ENCODE results near the gene MT2A. TPM values are rescaled to one million over a fixed set of nuclear protein-coding genes. Genes with fewer than 3 reads are reported as not detected.

Gene MT2A
- total RNA-seq (1,000 to 10,000 TPM in 3 of 9 donors, 100 to 1,000 TPM in 5, 10 to 100 TPM in 1; 43.8 to 6,828 (median 396) TPM), polyA plus RNA-seq (1,000 to 10,000 TPM in 1 of 3 donors, 100 to 1,000 TPM in 2; 442 to 2,904 (median 888) TPM)
- long read RNA-seq, donor 1, transcript MT2A-201 (3 exons, 786 nt): major isoform, 1,123 of 1,373 reads
- long read RNA-seq, donor 1, transcript MT2A-203 (1 exons, 903 nt): minor isoform, 156 of 1,373 reads
- long read RNA-seq, donor 1, transcript MT2A-204 (2 exons, 688 nt): minor isoform, 25 of 1,373 reads
- long read RNA-seq, donor 1, transcript MT2A-202 (2 exons, 581 nt): minor isoform, 14 of 1,373 reads
- long read RNA-seq, donor 1, partial matches to known transcripts: 19 of 1,373 reads
- long read RNA-seq, donor 1, other reads (novel, unspliced or antisense): 33 of 1,373 reads
- long read RNA-seq, donor 2, transcript MT2A-204 (2 exons, 688 nt): minor isoform, 32 of 1,668 reads
- long read RNA-seq, donor 2, transcript MT2A-201 (3 exons, 786 nt): major isoform, 1,328 of 1,668 reads
- long read RNA-seq, donor 2, transcript MT2A-202 (2 exons, 581 nt): minor isoform, 16 of 1,668 reads
- long read RNA-seq, donor 2, transcript MT2A-203 (1 exons, 903 nt): minor isoform, 249 of 1,668 reads
- long read RNA-seq, donor 2, partial matches to known transcripts: 5 of 1,668 reads
- long read RNA-seq, donor 2, other reads (novel, unspliced or antisense): 38 of 1,668 reads
- long read RNA-seq, donor 3, transcript MT2A-202 (2 exons, 581 nt): minor isoform, 11 of 1,310 reads
- long read RNA-seq, donor 3, transcript MT2A-203 (1 exons, 903 nt): minor isoform, 280 of 1,310 reads
- long read RNA-seq, donor 3, transcript MT2A-204 (2 exons, 688 nt): minor isoform, 25 of 1,310 reads
- long read RNA-seq, donor 3, transcript MT2A-201 (3 exons, 786 nt): major isoform, 963 of 1,310 reads
- long read RNA-seq, donor 3, partial matches to known transcripts: 0 of 1,310 reads
- long read RNA-seq, donor 3, other reads (novel, unspliced or antisense): 31 of 1,310 reads
- long read RNA-seq, donor 4, transcript MT2A-203 (1 exons, 903 nt): minor isoform, 15 of 392 reads
- long read RNA-seq, donor 4, transcript MT2A-201 (3 exons, 786 nt): major isoform, 366 of 392 reads
- long read RNA-seq, donor 4, partial matches to known transcripts: 0 of 392 reads
- long read RNA-seq, donor 4, other reads (novel, unspliced or antisense): 8 of 392 reads
- long read RNA-seq, donor 5, transcript MT2A-201 (3 exons, 786 nt): major isoform, 623 of 654 reads
- long read RNA-seq, donor 5, transcript MT2A-204 (2 exons, 688 nt): minor isoform, 5 of 654 reads
- long read RNA-seq, donor 5, transcript MT2A-203 (1 exons, 903 nt): minor isoform, 20 of 654 reads
- long read RNA-seq, donor 5, partial matches to known transcripts: 0 of 654 reads
- long read RNA-seq, donor 5, other reads (novel, unspliced or antisense): 0 of 654 reads
- long read RNA-seq, donor 6, transcript MT2A-203 (1 exons, 903 nt): minor isoform, 5 of 298 reads
- long read RNA-seq, donor 6, transcript MT2A-201 (3 exons, 786 nt): major isoform, 287 of 298 reads
- long read RNA-seq, donor 6, partial matches to known transcripts: 0 of 298 reads
- long read RNA-seq, donor 6, other reads (novel, unspliced or antisense): 5 of 298 reads
- long read RNA-seq, donor 7, transcript MT2A-203 (1 exons, 903 nt): minor isoform, 81 of 719 reads
- long read RNA-seq, donor 7, transcript MT2A-204 (2 exons, 688 nt): minor isoform, 12 of 719 reads
- long read RNA-seq, donor 7, transcript MT2A-201 (3 exons, 786 nt): major isoform, 597 of 719 reads
- long read RNA-seq, donor 7, partial matches to known transcripts: 6 of 719 reads
- long read RNA-seq, donor 7, other reads (novel, unspliced or antisense): 19 of 719 reads
- long read RNA-seq, donor 8, transcript MT2A-201 (3 exons, 786 nt): major isoform, 1,286 of 2,212 reads
- long read RNA-seq, donor 8, transcript MT2A-202 (2 exons, 581 nt): minor isoform, 6 of 2,212 reads
- long read RNA-seq, donor 8, transcript MT2A-204 (2 exons, 688 nt): minor isoform, 27 of 2,212 reads
- long read RNA-seq, donor 8, transcript MT2A-203 (1 exons, 903 nt): minor isoform, 154 of 2,212 reads
- long read RNA-seq, donor 8, partial matches to known transcripts: 239 of 2,212 reads
- long read RNA-seq, donor 8, other reads (novel, unspliced or antisense): 498 of 2,212 reads
- long read RNA-seq, donor 9, transcript MT2A-201 (3 exons, 786 nt): major isoform, 383 of 544 reads
- long read RNA-seq, donor 9, transcript MT2A-202 (2 exons, 581 nt): minor isoform, 6 of 544 reads
- long read RNA-seq, donor 9, transcript MT2A-203 (1 exons, 903 nt): minor isoform, 133 of 544 reads
- long read RNA-seq, donor 9, transcript MT2A-204 (2 exons, 688 nt): minor isoform, 12 of 544 reads
- long read RNA-seq, donor 9, partial matches to known transcripts: 0 of 544 reads
- long read RNA-seq, donor 9, other reads (novel, unspliced or antisense): 9 of 544 reads
- long read RNA-seq, donor 10, transcript MT2A-201 (3 exons, 786 nt): major isoform, 429 of 561 reads
- long read RNA-seq, donor 10, transcript MT2A-204 (2 exons, 688 nt): minor isoform, 12 of 561 reads
- long read RNA-seq, donor 10, transcript MT2A-203 (1 exons, 903 nt): minor isoform, 64 of 561 reads
- long read RNA-seq, donor 10, partial matches to known transcripts: 11 of 561 reads
- long read RNA-seq, donor 10, other reads (novel, unspliced or antisense): 40 of 561 reads

DNA sequence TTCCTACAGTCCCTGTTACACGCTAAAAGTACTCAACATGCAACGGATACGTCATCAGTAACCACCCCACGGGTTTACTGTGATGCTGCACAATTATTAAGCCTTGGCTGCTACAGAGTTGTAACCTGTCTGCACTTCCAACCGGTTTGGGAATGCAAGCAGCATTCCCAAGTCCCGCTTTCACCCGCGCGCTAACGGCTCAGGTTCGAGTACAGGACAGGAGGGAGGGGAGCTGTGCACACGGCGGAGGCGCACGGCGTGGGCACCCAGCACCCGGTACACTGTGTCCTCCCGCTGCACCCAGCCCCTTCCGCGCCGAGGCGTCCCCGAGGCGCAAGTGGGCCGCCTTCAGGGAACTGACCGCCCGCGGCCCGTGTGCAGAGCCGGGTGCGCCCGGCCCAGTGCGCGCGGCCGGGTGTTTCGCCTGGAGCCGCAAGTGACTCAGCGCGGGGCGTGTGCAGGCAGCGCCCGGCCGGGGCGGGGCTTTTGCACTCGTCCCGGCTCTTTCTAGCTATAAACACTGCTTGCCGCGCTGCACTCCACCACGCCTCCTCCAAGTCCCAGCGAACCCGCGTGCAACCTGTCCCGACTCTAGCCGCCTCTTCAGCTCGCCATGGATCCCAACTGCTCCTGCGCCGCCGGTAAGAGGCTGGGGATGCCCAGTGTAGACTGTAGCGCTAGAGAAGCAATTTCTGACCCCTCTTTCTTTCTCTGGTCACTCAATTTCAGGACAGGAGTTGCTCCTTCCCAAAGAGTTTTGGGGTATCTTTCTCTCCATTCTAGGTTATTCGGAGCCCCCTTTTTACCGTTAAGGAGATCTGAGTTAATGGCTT lies at the start of gene MT2A:
TSS of gene MT2A (plus strand) at position 542 of the 833 bp plus-strand sequence. CDS start at position 614, 72 bp downstream.
- TF ChIP-seq, protein P1, sequence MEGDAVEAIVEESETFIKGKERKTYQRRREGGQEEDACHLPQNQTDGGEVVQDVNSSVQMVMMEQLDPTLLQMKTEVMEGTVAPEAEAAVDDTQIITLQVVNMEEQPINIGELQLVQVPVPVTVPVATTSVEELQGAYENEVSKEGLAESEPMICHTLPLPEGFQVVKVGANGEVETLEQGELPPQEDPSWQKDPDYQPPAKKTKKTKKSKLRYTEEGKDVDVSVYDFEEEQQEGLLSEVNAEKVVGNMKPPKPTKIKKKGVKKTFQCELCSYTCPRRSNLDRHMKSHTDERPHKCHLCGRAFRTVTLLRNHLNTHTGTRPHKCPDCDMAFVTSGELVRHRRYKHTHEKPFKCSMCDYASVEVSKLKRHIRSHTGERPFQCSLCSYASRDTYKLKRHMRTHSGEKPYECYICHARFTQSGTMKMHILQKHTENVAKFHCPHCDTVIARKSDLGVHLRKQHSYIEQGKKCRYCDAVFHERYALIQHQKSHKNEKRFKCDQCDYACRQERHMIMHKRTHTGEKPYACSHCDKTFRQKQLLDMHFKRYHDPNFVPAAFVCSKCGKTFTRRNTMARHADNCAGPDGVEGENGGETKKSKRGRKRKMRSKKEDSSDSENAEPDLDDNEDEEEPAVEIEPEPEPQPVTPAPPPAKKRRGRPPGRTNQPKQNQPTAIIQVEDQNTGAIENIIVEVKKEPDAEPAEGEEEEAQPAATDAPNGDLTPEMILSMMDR (IDR thresholded peaks at IDR 0.05): no peak
- TF ChIP-seq POLR2A (IDR thresholded peaks at IDR 0.05): peak; percentile 97 to 100
- Histone ChIP-seq H3K4me3 (peak within 1 kb of the TSS; percentile 36 to 87 (median 54)), H3K36me3 (replicated peaks in 1 of 2) (no peaks in the 10 kb centered on the region), H3K4me1 (replicated peaks in 1 of 2) (peaks cover 49 to 55% of the 10 kb centered on the region in 2 donors), H3K27ac (peak within 1 kb of the TSS; percentile 90 to 100 (median 99)), H3K27me3 (no peaks in the 10 kb centered on the region), H3K9me3 (replicated peaks in 1 of 3) (no peaks in the 10 kb centered on the region)
- peak; percentile 95 to 98 (median 97) for DNase-seq
- 4 to 12% (median 4%) methylated on average over 22 to 62 of the region's 62 CpGs for WGBS, 4 donors
- intact Hi-C loops (cut with DNase I): loop anchor here in 1 of 2 donors (10.0 kb wide), 1 partner anchor 97 kb away; no protein-coding TSS in a partner anchor

DNA sequence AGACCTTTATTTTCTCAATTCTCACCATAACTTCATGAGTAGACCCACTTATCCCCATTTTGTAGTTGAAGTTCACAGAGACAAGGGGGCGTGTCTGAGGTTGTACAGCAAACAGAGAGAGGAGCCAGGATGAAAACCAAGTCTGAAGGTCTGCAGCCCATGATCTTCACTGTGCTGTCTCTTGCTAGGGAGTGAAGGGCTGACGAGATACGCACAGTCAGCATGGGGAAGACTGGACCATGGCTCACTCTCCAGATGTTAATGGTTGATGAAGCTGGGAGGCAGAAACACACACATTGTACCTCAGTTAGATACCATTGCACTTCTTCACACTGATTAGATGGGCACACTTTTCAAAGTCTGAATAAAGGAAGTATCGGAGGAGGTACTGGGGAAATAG lies 49.3 kb upstream of the MT2A start:
- Histone ChIP-seq H3K27me3 (no peaks in the 10 kb centered on the region), H3K27ac (no peak overlapping the region), H3K36me3 (replicated peaks in 1 of 2) (no peaks in the 10 kb centered on the region), H3K4me3 (no peak overlapping the region), H3K9me3 (replicated peaks in 1 of 3) (no peaks in the 10 kb centered on the region), H3K4me1 (replicated peaks in 1 of 2) (no peaks in the 10 kb centered on the region)
- TF ChIP-seq, protein P1 (IDR thresholded peaks at IDR 0.05): no peak
- no peak for TF ChIP-seq POLR2A (IDR thresholded peaks at IDR 0.05)
- peak in 1 of 7 donors; percentile 6 for DNase-seq
- 79 to 91% (median 85%) methylated on average over 4 of the region's 4 CpGs for WGBS, 4 donors
- intact Hi-C loops (cut with DNase I): no loop called here
